ENCODE data around the gene NDE1.

DNA sequence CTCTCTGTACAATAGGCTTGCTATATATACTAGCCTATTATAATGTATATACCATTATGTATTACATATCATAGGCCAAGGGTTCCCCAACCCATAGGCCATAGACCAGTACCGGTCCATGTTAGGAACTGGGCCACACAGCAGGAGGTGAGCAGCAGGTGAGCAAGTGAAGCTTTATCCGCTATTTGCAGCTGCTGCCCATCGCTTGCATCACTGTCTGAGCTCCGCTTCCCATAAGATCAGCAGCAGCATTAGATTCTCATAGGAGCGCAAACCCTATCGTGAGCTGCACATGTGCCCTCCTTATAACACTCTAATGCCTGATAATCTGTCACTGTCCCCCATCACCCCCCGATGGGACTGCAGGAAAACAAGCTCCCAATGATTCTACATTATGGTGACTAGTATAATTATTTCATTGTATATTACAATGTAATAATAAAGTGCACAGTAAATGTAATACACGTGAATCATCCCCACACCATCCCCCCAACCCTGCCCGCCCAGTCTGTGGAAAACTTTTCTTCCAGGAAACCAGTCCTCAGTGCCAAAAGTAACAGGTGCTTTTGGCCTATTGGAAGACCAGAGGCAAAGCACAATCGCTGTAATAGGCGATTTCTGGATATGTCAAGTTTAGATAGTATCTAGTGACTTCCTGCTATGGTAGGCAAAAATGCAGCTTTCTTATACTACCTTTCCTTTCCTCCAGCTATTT, 122.7 kb downstream of the NDE1 start:
- TF ChIP-seq, protein P1, sequence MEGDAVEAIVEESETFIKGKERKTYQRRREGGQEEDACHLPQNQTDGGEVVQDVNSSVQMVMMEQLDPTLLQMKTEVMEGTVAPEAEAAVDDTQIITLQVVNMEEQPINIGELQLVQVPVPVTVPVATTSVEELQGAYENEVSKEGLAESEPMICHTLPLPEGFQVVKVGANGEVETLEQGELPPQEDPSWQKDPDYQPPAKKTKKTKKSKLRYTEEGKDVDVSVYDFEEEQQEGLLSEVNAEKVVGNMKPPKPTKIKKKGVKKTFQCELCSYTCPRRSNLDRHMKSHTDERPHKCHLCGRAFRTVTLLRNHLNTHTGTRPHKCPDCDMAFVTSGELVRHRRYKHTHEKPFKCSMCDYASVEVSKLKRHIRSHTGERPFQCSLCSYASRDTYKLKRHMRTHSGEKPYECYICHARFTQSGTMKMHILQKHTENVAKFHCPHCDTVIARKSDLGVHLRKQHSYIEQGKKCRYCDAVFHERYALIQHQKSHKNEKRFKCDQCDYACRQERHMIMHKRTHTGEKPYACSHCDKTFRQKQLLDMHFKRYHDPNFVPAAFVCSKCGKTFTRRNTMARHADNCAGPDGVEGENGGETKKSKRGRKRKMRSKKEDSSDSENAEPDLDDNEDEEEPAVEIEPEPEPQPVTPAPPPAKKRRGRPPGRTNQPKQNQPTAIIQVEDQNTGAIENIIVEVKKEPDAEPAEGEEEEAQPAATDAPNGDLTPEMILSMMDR (IDR thresholded peaks at IDR 0.05), result no peak
- TF ChIP-seq POLR2A (IDR thresholded peaks at IDR 0.05), result no peak
